ENCODE results near the gene TMEM134. TPM values are rescaled to one million over a fixed set of nuclear protein-coding genes. Genes with fewer than 3 reads are reported as not detected.

Gene TMEM134
- total RNA-seq, 4 donors from 2014 or later = 6.9 to 59.5 (median 36.0) TPM

- no peak for DNase-seq
- no peak overlapping the region for H3K4me3 ChIP-seq
- no peaks in the 10 kb centered on the region for H3K4me1 ChIP-seq
- TF ChIP-seq POLR2A (IDR thresholded peaks at IDR 0.05) = no peak
- TF ChIP-seq, protein P1, sequence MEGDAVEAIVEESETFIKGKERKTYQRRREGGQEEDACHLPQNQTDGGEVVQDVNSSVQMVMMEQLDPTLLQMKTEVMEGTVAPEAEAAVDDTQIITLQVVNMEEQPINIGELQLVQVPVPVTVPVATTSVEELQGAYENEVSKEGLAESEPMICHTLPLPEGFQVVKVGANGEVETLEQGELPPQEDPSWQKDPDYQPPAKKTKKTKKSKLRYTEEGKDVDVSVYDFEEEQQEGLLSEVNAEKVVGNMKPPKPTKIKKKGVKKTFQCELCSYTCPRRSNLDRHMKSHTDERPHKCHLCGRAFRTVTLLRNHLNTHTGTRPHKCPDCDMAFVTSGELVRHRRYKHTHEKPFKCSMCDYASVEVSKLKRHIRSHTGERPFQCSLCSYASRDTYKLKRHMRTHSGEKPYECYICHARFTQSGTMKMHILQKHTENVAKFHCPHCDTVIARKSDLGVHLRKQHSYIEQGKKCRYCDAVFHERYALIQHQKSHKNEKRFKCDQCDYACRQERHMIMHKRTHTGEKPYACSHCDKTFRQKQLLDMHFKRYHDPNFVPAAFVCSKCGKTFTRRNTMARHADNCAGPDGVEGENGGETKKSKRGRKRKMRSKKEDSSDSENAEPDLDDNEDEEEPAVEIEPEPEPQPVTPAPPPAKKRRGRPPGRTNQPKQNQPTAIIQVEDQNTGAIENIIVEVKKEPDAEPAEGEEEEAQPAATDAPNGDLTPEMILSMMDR (IDR thresholded peaks at IDR 0.05) = no peak
- H3K9me3 ChIP-seq = no peaks in the 10 kb centered on the region
- intact Hi-C loops (cut with DNase I; ENCODE audit: low total_unique reads) = no loop called here
- H3K27ac ChIP-seq = no peak overlapping the region
- no peaks in the 10 kb centered on the region for H3K27me3 ChIP-seq
- H3K36me3 ChIP-seq = no peaks in the 10 kb centered on the region
Observed at GRCh38 chr11:67449116-67449844, 19.8 kb downstream of the TMEM134 start.

DNA sequence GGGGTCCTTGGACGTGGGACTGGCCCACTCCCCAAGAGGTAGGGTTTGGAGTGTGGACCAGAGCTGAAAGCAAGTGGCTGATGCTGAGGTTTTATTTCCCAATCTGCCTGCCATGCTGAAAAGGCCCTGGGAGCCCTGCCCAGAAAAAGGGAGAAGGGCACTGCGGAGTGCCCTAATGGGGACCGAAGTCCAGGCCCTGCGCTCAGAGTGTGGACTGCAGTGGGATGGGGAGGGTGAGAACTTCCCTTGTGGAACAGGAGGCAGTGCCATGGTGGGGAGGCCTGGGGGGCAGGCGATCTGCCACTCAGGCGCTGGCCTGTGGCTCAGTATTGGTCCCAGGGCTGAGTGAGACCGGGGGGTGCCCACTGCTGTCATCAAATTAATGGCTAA is 20.8 kb downstream of the TMEM134 start:
- TF ChIP-seq POLR2A (IDR thresholded peaks at IDR 0.05) = no peak
- TF ChIP-seq, protein P1 (IDR thresholded peaks at IDR 0.05) = no peak
- Histone ChIP-seq H3K4me3 (no peak overlapping the region), H3K27me3 (no peaks in the 10 kb centered on the region), H3K36me3 (no peaks in the 10 kb centered on the region), H3K27ac (no peak overlapping the region), H3K9me3 (no peaks in the 10 kb centered on the region), H3K4me1 (no peaks in the 10 kb centered on the region)
- DNase-seq = no peak
- intact Hi-C loops (cut with DNase I; ENCODE audit: low total_unique reads) = no loop called here

- H3K27me3 ChIP-seq = no peaks in the 10 kb centered on the region
- no peaks in the 10 kb centered on the region for H3K4me1 ChIP-seq
- no peaks in the 10 kb centered on the region for H3K9me3 ChIP-seq
- H3K4me3 ChIP-seq = no peak overlapping the region
- no peaks in the 10 kb centered on the region for H3K36me3 ChIP-seq
- DNase-seq = no peak
- no peak for TF ChIP-seq POLR2A (IDR thresholded peaks at IDR 0.05)
- TF ChIP-seq, protein P1 (IDR thresholded peaks at IDR 0.05) = no peak
- H3K27ac ChIP-seq = no peak overlapping the region
- intact Hi-C loops (cut with DNase I; ENCODE audit: low total_unique reads) = no loop called here
Observed at GRCh38 chr11:67445515-67445914, 23.5 kb downstream of the TMEM134 start.

DNA sequence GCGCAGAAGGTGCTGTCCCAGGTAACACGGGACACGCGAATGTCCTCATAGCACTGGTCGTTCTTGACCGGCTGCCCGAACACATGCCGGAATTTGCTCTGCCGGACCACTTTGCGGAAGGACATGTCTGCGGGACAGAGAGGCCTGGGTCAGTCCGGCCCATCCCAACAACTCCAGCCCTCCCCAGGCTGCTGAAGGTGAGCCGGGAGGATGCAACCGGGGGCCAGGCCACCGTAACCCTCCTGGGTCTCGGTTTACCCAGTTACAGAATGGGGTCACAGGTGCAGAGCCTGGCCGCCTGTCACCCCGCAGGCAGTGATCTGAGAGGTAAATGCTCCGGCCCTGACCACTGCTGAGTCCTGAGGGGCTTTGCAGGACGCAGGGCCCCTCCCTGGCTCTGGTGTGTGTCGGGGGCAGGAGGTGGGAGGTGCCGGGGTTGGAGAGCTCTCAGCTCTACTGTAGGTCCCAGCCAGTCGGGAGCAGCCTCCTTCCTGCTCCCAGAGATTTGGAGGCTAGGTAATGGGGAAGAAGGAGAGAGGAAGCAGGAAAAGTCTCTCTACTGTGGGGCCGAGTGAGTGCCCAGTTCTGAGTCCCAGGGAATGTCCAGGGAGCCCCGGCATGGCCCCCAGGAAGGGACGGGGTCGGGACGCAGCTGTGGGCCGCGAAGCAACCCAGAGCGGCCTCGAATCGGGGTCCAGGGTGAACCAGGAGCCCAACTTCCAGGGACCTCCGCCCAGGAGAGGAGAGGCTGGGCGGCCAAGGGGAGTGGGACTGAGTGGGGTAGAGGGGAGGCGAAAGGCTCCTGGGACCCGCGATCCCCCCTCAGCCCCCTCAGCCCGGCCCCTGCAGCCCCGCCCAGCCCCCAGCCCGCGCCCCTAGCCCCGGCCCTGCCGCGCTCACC is 26.3 kb downstream of the TMEM134 start:
- Histone ChIP-seq H3K27ac (peak overlapping the region; percentile 94 to 99), H3K4me3 (peak overlapping the region; percentile 45 to 93), H3K27me3 (no peaks in the 10 kb centered on the region), H3K9me3 (no peaks in the 10 kb centered on the region), H3K36me3 (no peaks in the 10 kb centered on the region), H3K4me1 (no peaks in the 10 kb centered on the region)
- intact Hi-C loops (cut with DNase I; ENCODE audit: low total_unique reads) = no loop called here
- no peak for TF ChIP-seq POLR2A (IDR thresholded peaks at IDR 0.05)
- TF ChIP-seq, protein P1 (IDR thresholded peaks at IDR 0.05) = no peak
- no peak for DNase-seq
